Caco-2 (cell line): ENCODE data around the gene CPVL. TPM values are rescaled to one million over a fixed set of nuclear protein-coding genes. Genes with fewer than 3 reads are reported as not detected.

ENCODE experiments used
- BruUV-seq: library from RNA; stranded (reverse); fragments of 400-500 nt; replicated peaks from 2 replicates; lab custom pipeline; 2021; lab: Mats Ljungman, UMichigan
- CTCF ChIA-PET: fragments of 300-600 bp; sonication (Branson Sonifier 250); formaldehyde crosslinking; loops from one replicate; lab custom pipeline; 2022; ENCODE audit warnings: antibody characterized with exemption; lab: Charles Lee
- POLR2A ChIA-PET: fragments of 300-600 bp; sonication (Branson Sonifier 250); formaldehyde crosslinking; loops from one replicate; lab custom pipeline; 2022; ENCODE audit warnings: antibody characterized with exemption; lab: Charles Lee
- DNase-seq, 2 experiments: peaks; one replicate each; pipeline versions ENCODE4 v3.0.0 to v3.0.0-alpha.2; 2020 to 2022
- H3K27me3 ChIP-seq: replicated peaks from 2 replicates; pipeline ENCODE4 v1.6.0; 2011; ENCODE audit warnings: low read length; ENCODE audit not compliant: control insufficient read depth, insufficient read depth
- H3K36me3 ChIP-seq: 2 replicates; pipeline ENCODE4 v1.5.1; 2011; ENCODE audit warnings: low read length; ENCODE audit not compliant: control insufficient read depth, insufficient read depth
- H3K4me1 ChIP-seq: fragments of 250-450 bp; sonication (Bioruptor Pico); 2 replicates; pipeline ENCODE4 v1.5.1; 2020; ENCODE audit warnings: mild to moderate bottlenecking
- H3K4me3 ChIP-seq: 2 replicates; pipeline ENCODE4 v1.5.1; 2011; ENCODE audit warnings: low read depth, mild to moderate bottlenecking, control low read depth, low read length
- H3K9me3 ChIP-seq: fragments of 250-450 bp; sonication (Bioruptor Pico); 2 replicates; pipeline ENCODE4 v1.5.1; 2020; ENCODE audit warnings: mild to moderate bottlenecking, moderate library complexity
- H3K27ac Mint-ChIP-seq: one replicate; pipeline ENCODE4 v1.8.0; 2022; ENCODE audit warnings: mixed read lengths; ENCODE audit not compliant: unreplicated experiment
- H3K27me3 Mint-ChIP-seq: one replicate; pipeline ENCODE4 v1.8.0; 2022; ENCODE audit warnings: mixed read lengths; ENCODE audit not compliant: insufficient read depth, unreplicated experiment
- H3K36me3 Mint-ChIP-seq: one replicate; pipeline ENCODE4 v1.8.0; 2022; ENCODE audit warnings: mild to moderate bottlenecking, mixed read lengths; ENCODE audit not compliant: insufficient read depth, unreplicated experiment
- H3K4me1 Mint-ChIP-seq: one replicate; pipeline ENCODE4 v1.8.0; 2022; ENCODE audit warnings: low read depth, mixed read lengths; ENCODE audit not compliant: unreplicated experiment
- H3K4me3 Mint-ChIP-seq: one replicate; pipeline ENCODE4 v1.8.0; 2022; ENCODE audit warnings: mild to moderate bottlenecking, moderate library complexity, mixed read lengths; ENCODE audit not compliant: unreplicated experiment
- H3K9me3 Mint-ChIP-seq: one replicate; pipeline ENCODE4 v1.8.0; 2022; ENCODE audit warnings: mixed read lengths; ENCODE audit not compliant: unreplicated experiment
- intact Hi-C: fragments of 100-400 bp; cut with micrococcal nuclease; formaldehyde crosslinking; loops from one replicate; pipeline ENCODE4 v1.10.0; 2022; ENCODE audit not compliant: unreplicated experiment
- total RNA-seq: library from RNA; stranded (reverse); gene quantifications from 2 replicates; pipeline ENCODE4 v1.2.3, GENCODE V29; 2022
- TF ChIP-seq, protein P1 (sequence below), 2 experiments: fragments of 200-600 bp in 1 of 2; IDR thresholded peaks; 1 replicate in 1 of 2; 2 replicates in 1 of 2; pipeline versions ENCODE4 v1.5.1 to v1.8.0; 2011 to 2022; ENCODE audit warnings: antibody characterized with exemption in 1 of 2, control low read depth in 1 of 2, inconsistent platforms in 1 of 2, low read depth in 1 of 2, low read length in 1 of 2, mild to moderate bottlenecking in 1 of 2, moderate library complexity in 1 of 2; ENCODE audit not compliant: insufficient read depth in 1 of 2, severe bottlenecking in 1 of 2, unreplicated experiment in 1 of 2

The CPVL gene
- total RNA-seq, 1 experiment from 2014 or later, result 109 TPM

DNA sequence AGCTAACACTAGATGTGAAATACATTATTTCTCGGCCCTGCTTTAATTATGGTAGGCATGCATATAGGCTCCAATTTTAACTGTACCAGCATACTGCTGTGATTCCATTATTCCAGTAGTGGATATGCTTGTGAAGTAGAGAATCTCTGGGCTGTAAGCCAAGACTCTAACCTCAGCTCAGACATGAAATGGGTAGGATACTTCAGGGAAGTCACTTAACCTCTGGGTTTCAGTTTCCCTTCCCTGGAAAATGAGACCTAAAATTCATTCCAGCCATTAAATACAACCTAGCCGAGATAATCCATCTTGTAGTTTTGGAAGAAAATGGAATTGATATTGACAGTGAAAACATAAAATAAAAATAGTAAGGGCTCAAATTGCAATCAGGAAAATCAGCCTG is 128.6 kb downstream of the CPVL start:
- H3K27ac Mint-ChIP-seq, result no peak overlapping the region
- ChIA-PET CTCF (no interaction called here), POLR2A (no interaction called here)
- Histone ChIP-seq H3K36me3 (no peaks in the 10 kb centered on the region), H3K27me3 (no peaks in the 10 kb centered on the region), H3K4me3 (no peak overlapping the region), H3K9me3 (no peaks in the 10 kb centered on the region), H3K4me1 (no peaks in the 10 kb centered on the region)
- no peaks in the 10 kb centered on the region for H3K27me3 Mint-ChIP-seq
- TF ChIP-seq, protein P1, sequence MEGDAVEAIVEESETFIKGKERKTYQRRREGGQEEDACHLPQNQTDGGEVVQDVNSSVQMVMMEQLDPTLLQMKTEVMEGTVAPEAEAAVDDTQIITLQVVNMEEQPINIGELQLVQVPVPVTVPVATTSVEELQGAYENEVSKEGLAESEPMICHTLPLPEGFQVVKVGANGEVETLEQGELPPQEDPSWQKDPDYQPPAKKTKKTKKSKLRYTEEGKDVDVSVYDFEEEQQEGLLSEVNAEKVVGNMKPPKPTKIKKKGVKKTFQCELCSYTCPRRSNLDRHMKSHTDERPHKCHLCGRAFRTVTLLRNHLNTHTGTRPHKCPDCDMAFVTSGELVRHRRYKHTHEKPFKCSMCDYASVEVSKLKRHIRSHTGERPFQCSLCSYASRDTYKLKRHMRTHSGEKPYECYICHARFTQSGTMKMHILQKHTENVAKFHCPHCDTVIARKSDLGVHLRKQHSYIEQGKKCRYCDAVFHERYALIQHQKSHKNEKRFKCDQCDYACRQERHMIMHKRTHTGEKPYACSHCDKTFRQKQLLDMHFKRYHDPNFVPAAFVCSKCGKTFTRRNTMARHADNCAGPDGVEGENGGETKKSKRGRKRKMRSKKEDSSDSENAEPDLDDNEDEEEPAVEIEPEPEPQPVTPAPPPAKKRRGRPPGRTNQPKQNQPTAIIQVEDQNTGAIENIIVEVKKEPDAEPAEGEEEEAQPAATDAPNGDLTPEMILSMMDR (IDR thresholded peaks at IDR 0.05; ENCODE audit: insufficient read depth in 1 of 2, low read depth in 1 of 2, low read length in 1 of 2, severe bottlenecking in 1 of 2, unreplicated experiment in 1 of 2), result no peak
- H3K4me3 Mint-ChIP-seq, result no peak overlapping the region
- H3K4me1 Mint-ChIP-seq, result no peaks in the 10 kb centered on the region
- peaks cover 4% of the 10 kb centered on the region for H3K36me3 Mint-ChIP-seq
- no peaks in the 10 kb centered on the region for H3K9me3 Mint-ChIP-seq
- no peak for DNase-seq
- no TSS peak for BruUV-seq
- intact Hi-C loops, result no loop called here

DNA sequence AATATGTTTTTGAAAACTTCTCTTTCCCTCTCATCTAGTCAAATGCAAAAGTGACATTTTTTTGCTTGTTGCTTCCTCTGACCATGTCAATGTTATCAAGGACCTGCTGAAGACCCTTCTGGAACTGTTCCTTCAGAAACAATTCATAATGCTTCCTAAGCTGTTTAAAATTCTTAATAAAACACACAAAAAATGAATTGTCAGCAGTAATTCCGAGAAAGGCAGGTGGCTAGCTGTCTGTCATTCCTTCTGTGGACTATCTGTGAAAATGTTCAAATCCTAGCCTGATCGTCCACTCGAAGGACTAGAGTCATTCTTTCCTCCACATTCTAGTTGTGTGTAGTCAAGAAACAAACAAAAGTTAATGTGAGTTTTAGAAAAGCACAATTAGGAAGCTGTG is 131.6 kb downstream of the CPVL start:
- Mint-ChIP-seq H3K27me3 (no peaks in the 10 kb centered on the region), H3K9me3 (no peaks in the 10 kb centered on the region), H3K27ac (no peak overlapping the region), H3K4me3 (no peak overlapping the region), H3K36me3 (peaks cover 3% of the 10 kb centered on the region), H3K4me1 (no peaks in the 10 kb centered on the region)
- ChIA-PET POLR2A (no interaction called here), CTCF (no interaction called here)
- Histone ChIP-seq H3K9me3 (no peaks in the 10 kb centered on the region), H3K36me3 (no peaks in the 10 kb centered on the region), H3K4me1 (no peaks in the 10 kb centered on the region), H3K27me3 (no peaks in the 10 kb centered on the region), H3K4me3 (no peak overlapping the region)
- DNase-seq, result no peak
- intact Hi-C loops, result no loop called here
- BruUV-seq, result no TSS peak
- TF ChIP-seq, protein P1 (IDR thresholded peaks at IDR 0.05; ENCODE audit: insufficient read depth in 1 of 2, low read depth in 1 of 2, low read length in 1 of 2, severe bottlenecking in 1 of 2, unreplicated experiment in 1 of 2), result no peak

DNA sequence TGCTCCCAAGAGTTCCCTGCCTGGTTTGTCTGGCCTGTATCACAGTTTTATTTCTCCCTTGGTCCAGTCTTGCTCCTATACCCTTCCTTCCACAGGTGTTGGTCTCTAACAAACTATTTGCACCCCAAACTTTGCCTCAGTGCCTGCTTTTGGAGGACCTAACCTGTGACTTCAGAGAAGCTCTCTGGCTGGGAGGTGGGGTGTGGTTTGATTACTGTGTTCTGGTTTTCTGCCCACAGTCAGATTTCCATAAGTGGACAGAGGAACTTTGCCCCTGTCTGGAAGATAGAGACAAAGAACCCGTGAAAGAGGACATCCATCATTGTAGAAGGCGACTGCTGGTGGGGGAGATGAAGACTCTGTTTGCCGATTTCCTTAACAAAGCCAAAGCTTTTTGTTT is 132.4 kb downstream of the CPVL start:
- TF ChIP-seq, protein P1 (IDR thresholded peaks at IDR 0.05; ENCODE audit: insufficient read depth in 1 of 2, low read depth in 1 of 2, low read length in 1 of 2, severe bottlenecking in 1 of 2, unreplicated experiment in 1 of 2), result no peak
- DNase-seq, result no peak
- Mint-ChIP-seq H3K36me3 (no peaks in the 10 kb centered on the region), H3K27me3 (no peaks in the 10 kb centered on the region), H3K27ac (no peak overlapping the region), H3K4me3 (no peak overlapping the region), H3K4me1 (no peaks in the 10 kb centered on the region), H3K9me3 (no peaks in the 10 kb centered on the region)
- CTCF ChIA-PET, result no interaction called here
- Histone ChIP-seq H3K36me3 (no peaks in the 10 kb centered on the region), H3K4me3 (no peak overlapping the region), H3K27me3 (no peaks in the 10 kb centered on the region), H3K4me1 (no peaks in the 10 kb centered on the region), H3K9me3 (no peaks in the 10 kb centered on the region)
- POLR2A ChIA-PET, result no interaction called here
- no TSS peak for BruUV-seq
- intact Hi-C loops, result no loop called here
